ENCODE results near the gene ZNF497.
"Not testable (repeated sequence)": the region's sequence is repeated elsewhere in the genome, so short reads cannot be mapped to it uniquely, and the experiment has no call there.

The ZNF497 gene

DNA sequence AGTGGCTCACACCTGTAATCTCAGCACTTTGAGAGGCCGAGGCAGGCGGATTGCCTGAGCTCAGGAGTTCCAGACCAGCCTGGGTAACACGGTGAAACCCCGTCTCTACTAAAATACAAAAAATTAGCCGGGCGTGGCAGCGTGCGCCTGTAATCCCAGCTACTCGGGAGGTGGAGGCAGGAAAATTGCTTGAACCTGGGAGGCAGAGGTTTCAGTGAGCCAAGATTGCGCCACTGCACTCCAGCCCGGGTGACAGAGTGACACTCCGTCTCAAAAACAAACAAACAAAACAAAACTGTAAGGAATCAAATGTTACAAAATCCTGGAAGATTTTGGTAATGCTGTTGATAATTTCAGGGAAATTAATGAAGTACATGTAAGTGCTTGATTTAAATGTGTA is 14.5 kb downstream of the ZNF497 start:
- not testable (repeated sequence) for DNase-seq (ENCODE audit: low read depth)

DNA sequence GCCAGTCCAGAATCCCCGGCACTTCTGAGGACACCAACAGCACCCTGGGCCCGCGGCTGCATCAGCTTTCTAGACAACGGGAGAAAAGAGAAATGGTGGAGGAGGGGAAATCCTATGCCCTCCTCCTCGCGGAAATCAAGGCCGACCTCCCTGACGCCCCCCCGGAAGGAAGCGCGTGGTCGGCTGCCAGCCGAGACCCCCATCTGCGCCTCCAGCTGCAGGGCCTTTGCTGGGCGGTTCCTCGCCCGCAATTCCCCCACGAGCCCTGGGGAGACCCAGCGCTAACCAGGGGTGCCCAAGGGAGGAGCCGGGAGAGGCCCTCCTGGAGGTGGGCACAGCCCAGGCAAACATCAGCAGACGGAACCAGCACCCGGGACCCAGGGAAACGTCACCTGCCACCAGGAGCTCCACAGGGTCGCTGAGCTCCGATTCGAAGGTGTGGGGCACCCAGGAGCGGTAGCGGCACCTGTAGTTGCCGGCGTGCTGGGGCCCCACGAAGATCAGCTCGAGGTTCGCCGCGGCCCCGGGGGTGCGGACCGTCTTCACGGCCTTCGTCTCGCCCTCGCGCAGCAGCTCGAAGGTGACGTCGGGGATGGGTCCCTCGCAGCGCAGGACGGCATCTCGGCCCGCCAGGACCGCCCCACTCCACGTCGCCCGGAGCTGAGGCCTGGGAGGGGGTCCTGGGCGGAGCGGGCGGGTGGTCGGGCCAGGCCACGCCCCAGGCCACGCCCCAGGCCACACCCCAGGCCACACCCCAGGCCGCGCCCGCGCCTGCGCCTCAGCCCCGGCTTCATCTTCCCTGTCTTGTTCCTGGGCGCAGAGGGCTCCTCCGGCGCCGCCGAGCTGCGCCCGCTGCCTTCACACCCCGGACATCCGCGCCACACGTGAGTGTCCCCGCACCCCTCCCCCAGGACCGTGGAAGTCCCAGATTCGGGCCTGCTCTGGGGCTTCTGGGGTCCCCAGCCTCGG is 15.3 kb downstream of the ZNF497 start:
- DNase-seq (ENCODE audit: low read depth), result peak; percentile 76

DNA sequence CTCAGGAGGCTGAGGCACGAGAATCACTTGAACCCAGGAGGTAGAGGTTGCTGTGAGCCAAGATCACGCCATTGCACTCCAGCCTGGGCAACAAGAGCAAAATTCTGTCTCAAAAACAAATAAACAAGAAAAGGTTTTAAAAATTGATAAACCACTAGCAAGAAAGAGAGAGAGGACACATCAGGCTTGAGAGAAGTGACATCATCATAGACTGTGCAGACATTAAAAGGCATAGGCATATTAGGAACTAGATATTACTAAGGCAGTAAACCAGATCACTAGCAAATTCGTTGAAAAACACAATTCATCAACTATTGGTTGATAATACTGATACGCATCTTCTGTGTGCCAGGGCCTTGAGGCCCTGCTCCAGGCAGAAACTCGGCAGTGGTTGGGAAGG is 17.0 kb downstream of the ZNF497 start:
- DNase-seq (ENCODE audit: low read depth), result no peak

- DNase-seq (ENCODE audit: low read depth), result peak; percentile 61
These were observed 23.6 kb downstream of the ZNF497 start for GRCh38 chr19:58338825-58339558.

DNA sequence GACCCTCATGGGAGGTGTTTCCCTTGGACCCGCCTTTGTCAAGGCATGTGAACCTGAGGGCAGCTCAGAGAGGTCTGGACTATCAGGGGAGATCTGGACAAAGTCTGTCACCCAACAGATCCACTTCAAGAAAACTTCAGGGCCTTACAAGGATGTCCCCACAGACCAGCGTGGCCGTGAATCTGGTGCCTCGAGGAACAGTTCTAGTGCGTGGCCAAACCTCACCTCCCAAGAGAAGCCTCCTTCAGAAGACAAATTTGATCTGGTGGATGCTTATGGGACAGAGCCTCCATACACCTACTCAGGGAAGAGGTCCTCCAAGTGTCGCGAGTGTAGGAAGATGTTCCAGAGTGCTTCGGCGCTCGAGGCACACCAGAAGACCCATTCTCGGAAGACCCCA is 24.2 kb downstream of the ZNF497 start:
- no peak for DNase-seq (ENCODE audit: low read depth)

GRCh38 chr19:58336820-58337219 is 25.7 kb downstream of the ZNF497 start:
- DNase-seq (ENCODE audit: low read depth), result no peak

GRCh38 chr19:58336216-58336615 is 26.3 kb downstream of the ZNF497 start:
- DNase-seq (ENCODE audit: low read depth), result no peak

- no peak for DNase-seq (ENCODE audit: low read depth)
These were observed 26.9 kb downstream of the ZNF497 start for GRCh38 chr19:58335630-58336029.

- DNase-seq (ENCODE audit: low read depth), result no peak
These were observed 27.8 kb downstream of the ZNF497 start for GRCh38 chr19:58334691-58335249.

- no peak for DNase-seq (ENCODE audit: low read depth)
These were observed 29.9 kb downstream of the ZNF497 start for GRCh38 chr19:58332697-58333096.

GRCh38 chr19:58330458-58330857 is 32.1 kb downstream of the ZNF497 start:
- peak; percentile 73 for DNase-seq (ENCODE audit: low read depth)

DNA sequence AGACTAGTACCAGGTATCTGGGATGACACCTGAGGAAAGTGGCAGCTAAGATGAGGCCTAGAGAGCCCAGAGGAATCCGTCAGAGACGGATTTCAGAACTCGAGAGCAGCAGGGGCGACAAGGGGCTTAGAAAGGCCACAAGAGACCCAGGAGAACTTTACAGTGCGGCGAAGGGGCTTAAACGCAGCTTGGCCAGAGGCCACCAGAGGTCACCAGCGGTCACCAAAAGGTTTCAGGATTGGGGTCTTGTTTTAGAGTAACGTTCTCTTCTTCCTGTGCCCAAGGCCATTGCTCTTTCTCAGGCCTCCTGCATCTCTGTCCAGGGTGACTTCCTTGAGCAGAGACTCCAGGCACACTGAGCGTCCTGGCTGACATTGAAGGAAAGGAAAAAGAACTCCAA is 33.6 kb downstream of the ZNF497 start:
- DNase-seq (ENCODE audit: low read depth), result peak; percentile 21

- DNase-seq (ENCODE audit: low read depth), result peak; percentile 94
These were observed 35.4 kb downstream of the ZNF497 start, which contains the start of gene ZSCAN22 for GRCh38 chr19:58326914-58327726. Gene ZSCAN22, plus strand, starts transcription at chr19:58326994. Its CDS starts 7,809 bp downstream, at chr19:58334803.

GRCh38 chr19:58326501-58326913 is 36.0 kb downstream of the ZNF497 start:
- DNase-seq (ENCODE audit: low read depth), result no peak

- DNase-seq (ENCODE audit: low read depth), result peak; percentile 56
These were observed 37.1 kb downstream of the ZNF497 start for GRCh38 chr19:58325311-58326022.

DNA sequence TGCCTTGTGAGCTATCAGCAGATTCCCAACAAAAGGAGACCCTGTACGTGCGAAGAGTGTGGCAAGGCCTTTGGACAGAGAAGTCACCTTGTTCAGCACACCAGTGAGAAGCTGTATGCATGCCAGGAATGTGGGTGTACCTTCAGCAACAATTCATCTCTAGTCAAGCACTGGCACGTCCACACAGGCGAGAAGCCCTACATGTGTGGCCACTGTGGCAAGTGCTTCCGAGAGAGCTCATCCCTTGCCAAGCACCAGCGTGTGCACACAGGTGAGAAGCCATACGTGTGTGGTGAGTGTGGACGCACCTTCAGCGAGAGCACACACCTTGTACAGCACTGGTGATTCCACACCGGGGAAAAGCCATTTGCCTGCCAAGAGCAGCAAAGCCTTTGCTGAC is 43.3 kb downstream of the ZNF497 start:
- no peak for DNase-seq (ENCODE audit: low read depth)

- DNase-seq (ENCODE audit: low read depth), result no peak
These were observed 44.3 kb downstream of the ZNF497 start for GRCh38 chr19:58318297-58318696.

DNA sequence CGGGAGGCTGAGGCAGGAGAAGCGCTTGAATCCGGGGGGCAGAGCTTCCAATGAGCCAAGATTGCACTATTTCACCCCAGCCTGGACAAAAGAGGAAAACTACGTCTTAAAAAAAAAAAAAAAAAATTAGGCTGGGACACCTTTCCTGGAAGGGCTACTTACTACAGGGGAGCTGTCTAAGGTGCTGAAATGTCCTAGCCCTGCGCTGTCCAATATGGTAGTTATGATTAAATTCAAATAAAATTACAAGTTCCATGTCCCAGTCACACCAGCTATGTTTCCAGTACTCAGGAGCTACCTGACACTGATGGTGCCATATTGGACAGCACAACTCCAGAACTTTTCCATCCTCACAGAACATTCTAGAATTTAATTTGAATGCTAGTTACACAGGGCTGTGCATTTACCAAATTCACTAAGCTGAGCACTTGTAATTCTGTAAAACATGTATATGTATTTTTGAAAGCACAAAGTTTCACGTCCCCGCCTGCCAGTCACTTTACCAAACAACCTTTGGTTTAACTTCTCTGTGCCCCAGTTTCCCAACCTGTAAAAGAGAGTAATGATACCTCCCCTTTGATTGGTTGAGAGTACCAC is 45.0 kb downstream of the ZNF497 start:
- peak; percentile 46 for DNase-seq (ENCODE audit: low read depth)

DNA sequence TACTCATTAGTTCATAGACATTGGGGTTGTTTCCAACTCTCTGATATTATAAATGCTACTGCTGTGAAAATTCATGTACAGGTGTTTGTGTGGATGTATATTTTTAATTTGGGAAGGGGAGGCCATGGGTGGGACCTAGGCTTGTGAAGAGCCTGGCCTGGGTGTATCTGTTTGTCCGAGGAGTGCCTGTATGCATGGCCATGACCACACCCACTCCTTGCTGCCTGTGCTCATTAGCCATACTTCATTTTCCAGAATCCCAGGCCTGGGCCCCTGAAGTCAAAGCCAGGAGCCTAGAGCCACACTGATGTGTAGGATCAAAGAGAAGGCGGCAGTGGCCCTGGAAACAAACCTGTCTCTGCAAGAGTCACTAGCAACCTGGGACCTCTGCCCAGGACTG is 47.0 kb downstream of the ZNF497 start:
- DNase-seq (ENCODE audit: low read depth), result no peak

- DNase-seq (ENCODE audit: low read depth), result no peak
These were observed 51.1 kb downstream of the ZNF497 start for GRCh38 chr19:58311345-58311865.

All from ELR (cell line).